Measurements from ENCODE around the gene UNC13D.
"Not testable (repeated sequence)": the region's sequence is repeated elsewhere in the genome, so short reads cannot be mapped to it uniquely, and the experiment has no call there.

Gene UNC13D

DNA sequence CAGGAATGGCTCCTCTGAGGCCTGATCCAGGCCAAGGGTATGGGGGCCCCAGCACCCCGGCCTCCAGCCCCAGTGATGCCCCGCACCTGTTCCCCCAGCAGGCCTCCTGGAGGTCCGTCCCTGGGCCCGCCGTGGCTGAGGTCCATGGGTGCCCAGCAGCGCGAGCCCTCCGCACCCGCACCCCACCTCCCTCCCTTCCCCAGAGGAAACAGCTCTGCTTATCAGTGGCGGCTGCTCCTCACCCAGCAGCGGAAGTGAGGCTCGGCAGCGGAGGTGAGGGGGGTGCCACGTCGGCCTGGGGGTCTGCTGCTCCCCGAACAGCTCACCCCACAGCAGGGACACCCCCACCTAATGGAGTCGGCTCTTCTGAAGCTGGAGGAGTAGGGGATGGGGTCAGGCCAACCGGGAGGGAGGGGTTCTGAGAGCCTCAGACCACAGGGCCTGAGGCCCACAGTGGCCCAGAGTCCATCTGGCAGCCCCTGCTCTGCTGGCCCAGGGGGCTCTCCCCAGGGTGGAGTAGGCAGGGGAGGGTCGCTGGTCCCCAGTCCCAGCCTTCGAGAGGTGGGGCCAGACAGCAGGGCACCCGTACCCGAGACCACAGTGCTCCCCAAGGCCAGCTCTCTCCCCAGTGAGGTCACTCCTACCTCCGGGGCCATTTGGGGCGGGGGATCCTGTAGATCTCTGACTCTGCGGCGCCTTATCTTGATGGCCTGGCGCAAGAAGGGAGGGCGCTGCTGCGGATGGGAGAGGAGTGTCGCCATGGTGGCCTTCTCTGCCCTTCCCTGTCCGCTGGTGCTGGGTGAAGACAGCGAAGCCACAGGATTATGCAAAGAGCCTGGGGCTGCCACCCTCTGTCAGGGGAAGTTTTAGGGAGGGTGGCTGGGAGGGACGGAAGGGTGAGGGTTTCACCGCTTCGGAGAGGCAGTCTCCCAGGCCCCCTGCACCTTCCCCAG lies at the start of gene UNC13D:
UNC13D (minus strand) TSS at position 828 of the 953 bp plus-strand sequence; CDS start at position 761, 67 bp downstream.
- Histone ChIP-seq H3K27ac (peak within 1 kb of the TSS; percentile 16 to 97 (median 89)), H3K4me3 (peak within 1 kb of the TSS; percentile 22 to 46 (median 36))

DNA sequence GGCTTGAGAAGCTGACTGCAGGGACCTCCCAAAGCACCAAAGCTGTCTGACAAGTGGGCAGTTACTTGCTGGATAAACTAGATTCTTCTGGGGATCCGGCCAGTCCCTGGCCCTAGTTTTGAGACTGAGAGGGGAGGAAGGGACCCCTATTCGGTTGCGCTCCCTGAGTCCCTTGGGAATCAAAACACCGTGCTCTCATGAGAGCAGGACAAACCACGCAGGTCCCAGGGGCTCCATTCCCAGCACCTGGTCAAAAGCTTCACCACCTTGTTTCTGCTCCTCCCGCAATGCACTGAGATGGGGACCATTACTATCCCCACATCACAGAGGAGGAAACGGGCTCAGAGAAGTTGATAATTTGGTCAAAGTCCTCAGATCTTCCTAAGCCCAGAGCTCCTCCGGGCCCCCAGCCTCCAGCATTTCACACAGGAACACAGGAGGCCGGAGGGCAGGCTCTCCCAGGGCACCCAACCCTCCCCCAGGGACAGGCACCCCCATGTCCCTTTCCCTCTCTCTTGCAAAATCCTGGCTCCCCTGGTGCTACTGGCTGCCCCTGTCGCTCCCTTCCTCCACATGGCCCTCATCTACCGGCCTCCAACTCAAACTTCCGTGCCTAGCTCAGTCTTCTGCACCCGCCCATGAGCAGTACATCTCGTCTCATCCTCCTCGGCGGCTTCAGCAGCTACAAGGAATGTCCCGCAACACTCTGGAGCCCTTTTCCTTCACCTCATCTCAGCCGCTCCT lies 49.3 kb upstream of the UNC13D start:
- no peak overlapping the region for H3K4me3 ChIP-seq
- H3K27ac ChIP-seq, result peak overlapping the region in 6 of 21 experiments; percentile 85 to 95 (median 90)

DNA sequence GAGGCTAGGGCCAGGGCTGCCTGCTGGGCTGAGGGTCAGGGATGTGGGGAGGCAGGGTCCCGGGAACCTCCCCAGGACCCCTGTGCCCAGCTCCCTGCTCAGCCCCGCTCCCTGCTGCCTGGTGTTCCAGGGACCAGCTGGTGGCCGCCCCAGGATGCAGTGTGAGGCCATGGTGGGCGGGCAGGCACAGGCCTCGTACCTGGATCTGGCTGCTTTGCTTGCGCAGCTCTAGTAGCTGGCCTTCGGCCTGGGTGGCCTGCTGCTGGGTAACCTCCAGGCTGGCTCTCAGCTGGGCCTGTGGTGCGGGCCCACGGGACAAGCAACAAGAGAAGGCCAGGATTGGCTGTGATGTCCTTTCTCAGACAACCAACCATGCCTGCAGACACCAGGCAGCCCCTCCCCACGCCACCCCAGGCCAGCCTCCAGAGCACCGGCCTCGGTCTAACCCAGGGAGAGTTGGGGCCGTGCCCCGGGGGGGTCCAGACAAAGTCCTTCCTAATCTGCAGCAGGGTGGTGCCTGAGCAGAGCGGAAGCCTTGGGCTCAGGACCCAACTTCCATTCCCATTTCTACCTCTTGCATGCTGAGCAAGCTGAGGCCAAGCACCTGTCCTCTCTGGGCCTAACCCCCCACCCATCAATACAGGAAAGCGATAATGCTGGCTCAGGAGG lies 48.5 kb upstream of the UNC13D start:
- H3K4me3 ChIP-seq, result no peak overlapping the region
- peak overlapping the region in 1 of 21 experiments; percentile 17 for H3K27ac ChIP-seq

DNA sequence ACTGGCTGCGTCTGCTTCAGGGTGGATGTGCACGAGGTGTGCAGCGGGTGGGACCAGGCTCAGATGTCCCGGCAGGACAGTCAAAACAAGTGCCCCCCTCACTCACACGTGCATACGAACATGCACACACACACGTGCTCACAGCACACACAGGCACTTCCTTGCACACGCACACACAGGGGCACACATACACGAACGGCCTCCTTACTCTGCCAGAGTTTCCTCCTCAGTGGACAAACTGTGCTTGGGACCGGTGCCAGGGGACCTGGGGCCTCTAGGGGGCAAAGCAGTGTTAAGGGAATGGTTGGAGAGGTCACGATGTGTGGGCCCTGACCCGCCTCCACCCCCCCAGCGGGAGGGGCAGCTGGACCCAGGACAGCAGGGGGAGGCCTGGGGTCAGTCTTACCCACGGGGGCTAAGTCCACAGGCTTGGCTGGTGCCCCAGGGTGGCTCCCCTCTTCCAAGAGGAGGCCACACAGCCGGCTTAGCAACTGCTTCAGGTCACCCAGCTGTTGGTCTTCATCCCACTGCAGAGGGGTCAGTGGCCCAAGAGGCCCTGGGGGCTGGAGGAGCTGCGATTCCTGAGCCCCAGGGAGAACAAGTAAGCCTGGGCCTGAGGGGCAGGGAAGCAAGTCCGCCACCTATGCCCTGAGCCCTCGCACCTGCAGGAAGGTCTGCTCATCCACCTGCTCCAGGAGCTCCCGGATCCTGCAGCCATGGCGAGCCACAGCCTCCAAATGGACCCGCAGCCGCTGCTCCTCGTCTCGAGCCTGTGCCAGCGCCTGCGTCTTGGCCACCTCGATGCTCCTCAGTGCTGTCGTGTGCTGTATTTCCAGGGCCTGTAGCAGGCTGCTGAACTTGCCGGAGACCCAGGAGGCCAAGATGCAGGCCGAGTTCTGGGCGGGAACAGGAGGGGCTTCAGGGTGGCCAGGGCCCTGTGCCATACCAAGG lies 47.7 kb upstream of the UNC13D start:
- no peak overlapping the region for H3K27ac ChIP-seq
- H3K4me3 ChIP-seq, result no peak overlapping the region

DNA sequence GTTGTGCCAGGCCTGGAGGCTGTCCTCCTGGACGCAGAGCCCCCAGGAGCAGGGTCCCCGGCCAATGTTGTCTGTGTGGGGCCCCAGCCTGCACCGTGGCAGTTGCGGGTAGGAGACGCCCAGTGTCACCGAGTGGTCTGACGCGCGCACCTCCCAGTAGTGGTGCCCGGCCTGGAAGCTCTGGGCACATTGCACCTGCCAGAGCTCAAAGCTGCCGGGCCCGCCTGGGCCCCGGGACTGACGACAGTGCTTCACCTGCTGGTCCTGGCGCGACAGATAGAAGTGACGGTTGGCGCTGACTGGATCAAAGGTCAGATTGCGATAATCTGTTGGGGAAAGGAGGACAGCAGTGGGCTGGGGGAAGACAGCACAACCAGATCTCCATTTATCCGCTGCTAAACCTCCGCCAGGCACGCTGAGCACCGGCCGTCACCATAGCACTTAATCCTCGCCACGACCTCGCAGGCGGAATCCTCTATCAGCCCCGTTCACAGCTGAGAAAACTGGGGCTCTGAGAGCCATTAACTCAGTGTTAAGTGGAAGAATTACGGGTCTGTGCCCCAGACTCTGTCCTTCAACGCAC lies 46.9 kb upstream of the UNC13D start:
- H3K27ac ChIP-seq, result no peak overlapping the region
- H3K4me3 ChIP-seq, result no peak overlapping the region

DNA sequence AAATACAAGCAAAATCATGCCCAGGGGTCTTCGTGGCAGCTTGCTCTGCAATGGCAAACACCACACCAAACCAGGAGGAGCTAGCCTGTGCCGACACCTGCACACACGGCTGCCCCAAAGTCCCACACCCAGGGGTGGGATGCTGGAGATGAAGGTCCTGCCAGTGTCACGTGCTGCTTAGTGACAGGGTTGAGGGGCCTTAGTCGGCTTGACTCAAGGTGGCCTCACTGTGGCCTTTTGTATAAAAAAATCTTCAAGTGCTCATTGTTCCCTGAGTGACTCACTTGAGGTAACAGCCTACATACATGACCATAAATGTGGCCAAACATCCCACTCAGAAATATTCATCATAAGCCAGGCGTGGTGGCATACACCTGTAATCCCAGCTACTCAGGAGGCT lies 45.2 kb upstream of the UNC13D start:
- no peak overlapping the region for H3K27ac ChIP-seq
- H3K4me3 ChIP-seq, result no peak overlapping the region

DNA sequence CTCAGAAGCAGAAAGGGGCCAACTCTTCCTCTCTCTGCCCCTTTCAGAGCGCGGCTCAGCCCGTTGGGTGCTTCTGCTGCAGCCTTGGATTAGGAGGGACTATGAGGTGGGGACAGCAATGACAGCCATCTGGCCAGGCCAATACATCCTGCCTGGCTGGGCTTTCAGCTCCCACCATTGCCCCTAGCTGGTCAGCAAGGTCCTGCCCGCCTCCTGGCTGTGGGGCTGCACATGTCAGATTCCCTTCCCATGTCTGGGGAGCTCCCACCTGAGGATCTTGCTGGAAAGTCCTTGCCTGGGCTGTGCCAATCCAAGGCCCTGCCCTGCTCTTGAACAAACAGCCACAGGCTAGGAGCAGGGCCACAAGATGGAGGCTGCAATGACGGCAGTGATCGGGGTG lies 44.3 kb upstream of the UNC13D start:
- no peak overlapping the region for H3K4me3 ChIP-seq

DNA sequence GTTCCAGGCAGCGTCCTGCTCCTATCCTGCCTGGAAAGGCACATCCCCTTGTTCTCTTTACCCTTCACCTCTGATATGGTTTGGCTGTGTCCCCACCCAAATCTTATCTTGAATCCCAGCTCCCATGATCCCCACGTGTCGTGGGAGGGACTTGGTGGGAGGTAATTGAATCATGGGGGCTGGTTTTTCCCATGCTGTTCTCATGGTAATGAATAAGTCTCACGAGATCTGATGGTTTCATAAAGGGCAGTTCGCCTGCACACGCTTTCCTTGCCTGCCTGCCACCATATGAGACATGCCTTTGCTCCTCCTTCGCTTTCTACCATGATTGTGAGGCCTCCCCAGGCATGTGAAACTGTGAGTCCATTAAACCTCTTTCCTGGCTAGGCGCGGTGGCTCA lies 41.7 kb upstream of the UNC13D start:
- not testable (repeated sequence) for H3K4me3 ChIP-seq

More for the DNA sequence above, 44.3 kb upstream of the UNC13D start:
- no peak overlapping the region for H3K27ac ChIP-seq

DNA sequence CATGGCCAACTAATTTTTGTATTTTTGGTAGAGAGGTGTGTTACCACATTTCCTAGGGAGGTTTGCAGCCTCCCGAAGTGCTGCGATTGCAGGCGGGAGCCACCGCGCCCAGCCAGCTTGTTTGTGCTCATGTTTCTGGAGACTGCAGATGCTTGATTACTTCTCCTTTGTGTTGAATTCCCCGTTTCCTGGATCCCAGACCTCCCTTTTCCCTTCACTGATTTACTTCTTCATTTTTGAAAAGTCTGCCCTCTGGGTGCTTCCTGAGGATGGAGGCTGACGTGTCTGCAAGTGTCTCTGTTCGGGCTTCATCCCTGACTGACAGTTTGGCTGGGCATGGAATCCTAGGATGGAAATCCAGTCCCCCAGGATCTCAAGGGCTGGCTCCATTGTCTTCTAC lies 41.2 kb upstream of the UNC13D start:
- Histone ChIP-seq H3K4me3 (no peak overlapping the region), H3K27ac (no peak overlapping the region)

More for the DNA sequence above, 41.7 kb upstream of the UNC13D start:
- H3K27ac ChIP-seq, result not testable (repeated sequence)

DNA sequence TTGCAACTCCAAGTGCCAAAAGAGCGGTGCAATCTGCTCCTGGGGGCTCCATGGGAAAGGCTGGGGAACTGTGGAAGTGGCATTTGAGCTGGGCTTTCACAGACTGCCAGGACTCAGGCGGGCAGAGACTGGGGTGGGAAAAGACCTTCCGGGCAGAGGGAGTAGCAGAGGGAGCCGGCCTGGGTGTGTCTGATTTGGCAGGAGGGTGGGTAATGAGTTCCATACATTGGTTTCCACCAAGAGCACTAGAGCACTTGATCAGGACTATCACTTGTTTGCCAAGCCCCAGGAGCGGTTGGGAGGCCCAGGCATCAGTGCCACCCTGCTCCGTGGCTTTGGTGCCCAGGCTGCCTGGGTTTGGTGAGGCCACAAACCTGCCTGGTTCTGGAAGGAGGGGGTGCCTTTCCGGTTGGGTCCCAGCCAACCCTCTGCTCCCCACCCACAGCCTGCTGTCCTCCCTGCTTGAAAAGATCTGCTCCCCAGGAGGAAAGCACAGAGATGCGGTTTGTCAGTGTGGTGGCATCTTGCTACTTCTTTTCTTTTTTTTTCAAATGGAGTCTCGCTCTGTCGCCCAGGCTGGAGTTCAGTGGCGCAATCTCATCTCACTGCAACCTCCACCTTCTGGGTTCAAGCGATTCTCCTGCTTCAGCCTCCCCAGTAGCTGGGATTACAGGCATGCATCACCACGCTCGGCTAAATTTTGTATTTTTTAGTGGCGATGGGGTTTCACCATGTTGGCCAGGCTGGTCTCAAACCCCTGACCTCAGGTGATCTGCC lies 37.7 kb upstream of the UNC13D start:
- Histone ChIP-seq H3K27ac (peak overlapping the region in 10 of 21 experiments; percentile 1 to 66 (median 42)), H3K4me3 (no peak overlapping the region)

DNA sequence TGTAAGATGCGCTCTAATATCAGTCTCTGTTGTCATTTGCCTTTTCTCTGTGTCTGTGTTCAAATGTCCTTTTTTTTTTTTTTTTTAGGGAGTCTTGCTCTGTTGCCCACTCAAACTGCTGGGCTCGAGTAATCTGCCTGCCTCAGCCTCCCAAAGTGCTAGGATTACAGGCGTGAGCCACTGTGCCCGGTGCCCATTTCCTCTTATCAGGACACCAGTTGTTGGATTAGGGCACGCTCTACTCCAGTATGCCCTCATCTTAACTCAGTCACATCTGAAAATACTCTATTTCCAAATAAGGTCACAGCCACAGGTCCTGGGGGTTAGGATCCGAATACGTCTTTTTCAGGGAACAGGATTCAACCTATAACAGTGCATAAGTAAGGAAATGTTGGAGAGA lies 36.1 kb upstream of the UNC13D start:
- Histone ChIP-seq H3K27ac (no peak overlapping the region), H3K4me3 (no peak overlapping the region)

DNA sequence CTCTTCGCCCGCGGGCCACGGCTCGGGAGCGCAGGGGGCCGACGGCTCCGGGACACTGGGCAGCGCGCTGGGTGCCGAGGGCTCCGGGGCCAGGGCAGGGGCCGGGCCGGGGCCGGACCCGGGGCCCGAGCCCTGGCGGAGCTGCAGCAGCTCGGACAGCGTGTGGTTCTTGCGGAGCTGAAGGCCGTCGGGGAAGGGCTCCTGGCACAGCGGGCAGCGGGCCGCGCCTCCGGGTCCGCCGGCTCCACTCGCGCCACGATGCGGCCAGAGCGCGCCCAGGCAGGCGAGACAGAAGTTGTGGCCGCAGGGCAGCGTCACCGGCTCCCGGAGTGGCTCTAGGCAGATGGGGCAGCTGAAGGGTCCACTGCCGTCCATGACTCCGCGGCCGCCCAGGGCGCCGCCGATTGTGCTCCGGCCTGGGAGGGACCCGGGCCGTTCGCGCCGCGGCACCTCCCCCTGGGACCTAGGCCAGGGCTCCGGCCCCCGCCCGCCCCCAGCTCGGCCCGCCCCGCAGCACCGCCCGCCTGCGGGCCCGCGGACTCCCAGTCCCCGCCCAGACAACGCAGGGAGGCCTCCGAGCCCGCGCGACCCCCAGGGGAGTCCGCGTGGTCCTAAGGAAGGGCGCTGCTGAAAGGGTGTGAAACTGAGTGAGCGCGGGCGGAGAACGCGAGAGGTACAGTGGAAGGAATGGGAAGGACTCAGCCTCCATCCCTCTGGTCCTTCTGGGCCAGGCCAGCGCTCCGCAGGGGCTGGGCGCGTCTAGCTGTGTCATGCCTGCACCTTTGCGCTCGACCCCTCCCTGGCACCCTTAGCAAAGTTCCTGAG lies 34.2 kb upstream of the UNC13D start, which contains the start of gene TRIM47:
TRIM47 (minus strand) TSS at position 408 of the 825 bp plus-strand sequence; CDS start at position 375, 33 bp downstream.
- peak within 1 kb of the TSS; percentile 52 to 82 (median 69) for H3K4me3 ChIP-seq
- H3K27ac ChIP-seq, result peak within 1 kb of the TSS; percentile 73 to 99 (median 94)

DNA sequence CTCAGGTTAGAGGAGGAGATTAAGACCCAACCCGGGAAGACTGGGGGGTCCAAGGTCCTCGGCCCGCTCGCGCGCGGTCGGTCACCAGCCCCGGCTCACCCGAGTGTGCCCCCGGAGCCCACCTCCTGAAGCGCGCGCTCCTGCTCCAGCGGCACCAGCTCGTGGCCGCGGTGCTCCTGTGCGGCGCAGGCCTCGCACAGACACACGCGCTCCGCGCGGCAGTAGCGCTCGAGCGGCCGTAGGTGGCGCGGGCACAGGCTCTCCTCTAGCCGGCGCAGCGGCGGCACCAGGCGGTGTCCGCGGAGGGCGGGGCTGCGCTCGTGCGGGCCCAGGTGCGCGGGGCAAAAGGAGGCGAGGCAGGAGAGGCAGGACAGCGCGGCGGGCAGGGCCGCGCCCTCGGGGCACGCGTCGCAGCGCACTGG lies 33.6 kb upstream of the UNC13D start:
- Histone ChIP-seq H3K27ac (peak overlapping the region; percentile 73 to 99 (median 94)), H3K4me3 (peak overlapping the region; percentile 52 to 82 (median 69))

DNA sequence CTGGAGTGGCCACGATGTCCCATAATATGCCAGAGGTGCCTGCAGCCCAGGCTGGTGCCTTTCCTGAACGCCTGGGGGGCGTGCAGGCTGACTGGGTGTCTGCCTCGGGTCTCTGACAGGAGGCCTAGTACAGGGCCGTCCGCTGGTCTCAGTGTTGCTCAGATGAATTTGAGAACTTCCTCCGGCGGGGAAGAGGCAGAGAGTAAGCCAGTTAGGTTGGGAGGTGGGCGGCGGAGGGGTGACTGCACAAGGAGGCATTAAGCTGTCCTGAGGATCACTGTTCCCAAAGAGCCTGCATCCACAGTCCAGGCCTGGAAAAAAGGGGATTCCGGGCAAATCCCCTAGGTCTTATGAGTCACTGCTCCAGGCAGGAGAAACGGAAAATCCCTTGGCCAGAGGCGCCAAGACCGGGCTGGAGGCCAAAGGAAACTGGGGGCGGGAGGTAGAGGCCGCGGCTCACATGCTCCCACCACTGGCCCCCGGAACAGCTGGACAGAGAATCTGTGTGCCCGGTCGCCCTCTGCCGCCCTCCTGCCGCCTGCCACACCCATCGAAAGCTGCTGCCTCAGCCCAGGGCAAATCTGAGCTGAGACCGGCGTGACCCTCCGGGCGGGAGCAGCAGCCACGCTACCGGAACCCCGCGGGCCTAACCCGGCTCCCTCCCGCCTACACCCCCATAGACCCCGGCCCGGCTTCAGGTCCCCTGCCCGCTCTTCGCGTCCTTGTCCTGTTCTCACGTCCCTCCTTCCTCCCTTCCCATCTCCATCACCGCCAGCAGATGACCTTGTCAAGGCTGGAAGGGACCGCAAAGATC lies 32.9 kb upstream of the UNC13D start:
- Histone ChIP-seq H3K4me3 (peak overlapping the region; percentile 52 to 82 (median 69)), H3K27ac (peak overlapping the region; percentile 73 to 99 (median 94))

DNA sequence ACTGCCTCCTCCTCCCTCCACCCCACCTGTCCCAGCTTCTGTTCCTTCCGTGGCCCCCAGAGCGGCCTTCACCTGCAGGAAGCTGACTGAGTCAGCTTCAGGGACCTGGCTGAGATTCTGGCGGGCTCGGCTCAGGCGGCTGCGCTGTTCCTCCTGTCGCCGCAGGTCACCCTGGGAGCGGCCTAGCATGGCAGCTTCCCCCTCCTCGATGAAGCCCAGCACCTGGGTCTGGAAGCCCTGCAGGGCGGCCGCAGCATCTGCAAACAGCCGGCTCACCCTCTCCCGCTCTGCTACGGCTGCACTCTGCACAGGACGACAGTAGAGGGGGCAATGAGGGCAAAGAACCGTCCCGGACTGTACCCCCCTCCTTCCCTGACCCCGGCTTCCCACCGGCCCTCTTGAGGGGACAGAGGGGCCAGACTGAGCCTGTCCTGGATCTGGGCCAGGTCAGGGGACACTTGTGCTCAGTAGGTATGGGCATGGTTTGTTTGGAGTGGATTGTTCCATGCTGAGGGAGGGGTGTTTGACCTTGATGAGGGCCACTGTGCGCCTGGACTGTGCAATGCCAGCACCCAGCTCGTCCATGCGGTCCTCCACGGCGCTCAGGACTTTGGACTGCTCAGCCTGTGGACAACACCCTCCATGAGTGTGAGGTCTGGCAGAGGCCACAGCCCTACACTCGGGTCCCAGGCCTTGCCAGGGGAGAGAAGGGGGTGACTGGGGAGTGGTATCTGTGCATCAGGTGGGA lies 32.2 kb upstream of the UNC13D start:
- Histone ChIP-seq H3K4me3 (peak overlapping the region; percentile 52 to 82 (median 69)), H3K27ac (peak overlapping the region; percentile 38 to 99 (median 94))

Measured in skin epidermis (tissue), 12 donors.